HG02610 (cell line): ENCODE results near the gene RNF111.
A peak's percentile ranks its signal among the peaks of the same experiment; 100 is the strongest.
"Not testable (repeated sequence)": the region's sequence is repeated elsewhere in the genome, so short reads cannot be mapped to it uniquely, and the experiment has no call there.

Source experiments
- ATAC-seq: cut with Tn5 transposase; IDR thresholded peaks from one replicate; pipeline ENCODE4 v1.9.1; 2021; ENCODE audit warnings: mild to moderate bottlenecking, moderate library complexity; ENCODE audit not compliant: unreplicated experiment

Gene RNF111

GRCh38 chr15:58999694-59000093 is 12.2 kb downstream of the RNF111 start:
- no peak for ATAC-seq

- ATAC-seq: not testable (repeated sequence)
Measured at GRCh38 chr15:59000251-59000650, 12.8 kb downstream of the RNF111 start.

- ATAC-seq: no peak
Measured at GRCh38 chr15:59001946-59002345, 14.5 kb downstream of the RNF111 start.

DNA sequence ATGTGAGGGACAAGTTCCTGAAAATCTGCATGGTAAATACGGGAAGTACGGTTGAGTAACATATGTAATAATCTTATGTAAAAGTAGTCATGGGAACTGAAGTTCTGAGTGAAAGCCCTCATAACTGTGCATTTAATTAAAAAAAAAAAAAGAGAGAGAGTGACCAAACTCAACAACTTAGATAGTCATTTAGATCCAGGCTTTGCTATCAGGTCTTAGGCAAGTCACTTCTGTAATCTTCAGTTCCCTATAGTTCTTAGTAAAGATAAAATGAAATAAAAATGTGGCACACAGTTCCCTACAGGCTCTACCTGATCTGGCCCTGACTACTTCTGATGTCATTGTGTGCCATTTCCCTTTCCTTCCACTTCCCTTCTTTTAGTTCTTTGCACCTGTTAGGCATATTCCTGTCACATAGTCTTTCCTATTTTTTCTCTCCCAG is 15.0 kb downstream of the RNF111 start:
- ATAC-seq: peak; percentile 82

GRCh38 chr15:59005579-59005978 is 18.1 kb downstream of the RNF111 start:
- ATAC-seq: no peak

GRCh38 chr15:59008086-59008485 is 20.6 kb downstream of the RNF111 start:
- no peak for ATAC-seq

GRCh38 chr15:59011262-59011952 is 23.9 kb downstream of the RNF111 start:
- ATAC-seq: no peak

- ATAC-seq: no peak
Measured at GRCh38 chr15:59013246-59013873, 25.9 kb downstream of the RNF111 start.

DNA sequence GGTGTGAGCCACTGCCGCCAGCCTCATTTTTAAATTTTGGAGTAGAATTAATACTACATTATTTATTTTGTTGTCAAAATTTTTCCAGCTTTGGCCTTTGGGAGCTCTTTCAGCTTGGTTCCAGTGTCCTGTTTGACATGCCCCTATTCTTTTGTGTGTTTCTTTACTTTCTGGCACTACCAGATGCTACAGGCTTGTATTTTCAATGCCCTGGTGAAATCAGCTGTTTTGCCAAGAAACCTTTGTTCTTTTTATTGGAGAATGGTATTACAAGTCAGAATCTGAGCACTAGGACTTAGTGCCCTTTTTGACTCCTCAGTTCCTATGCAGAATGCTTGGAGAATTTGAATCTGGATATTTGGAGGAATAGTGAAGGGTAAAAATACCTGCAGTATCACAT is 26.6 kb downstream of the RNF111 start:
- ATAC-seq: no peak

- ATAC-seq: no peak
Measured at GRCh38 chr15:59017449-59017848, 30.0 kb downstream of the RNF111 start.

DNA sequence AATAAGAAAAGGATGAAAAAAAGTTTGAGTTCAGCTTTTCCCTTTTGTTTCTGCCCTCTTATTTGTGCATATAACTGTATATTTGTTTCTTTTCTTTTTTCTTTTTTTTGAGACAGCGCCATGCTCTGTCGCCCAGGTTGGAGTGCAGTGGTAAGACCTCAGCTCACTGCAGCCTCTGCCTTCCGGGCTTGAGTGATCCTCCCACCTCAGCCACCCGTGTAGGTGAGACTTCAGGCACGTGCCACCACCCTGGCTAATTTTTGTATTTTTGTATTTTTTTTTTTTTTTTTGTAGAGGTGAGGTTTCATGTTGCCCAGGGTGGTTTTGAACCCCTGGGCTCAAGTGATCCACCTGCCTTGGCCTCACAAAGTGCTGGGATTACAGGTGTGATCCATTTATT is 31.4 kb downstream of the RNF111 start:
- ATAC-seq: no peak

- no peak for ATAC-seq
Measured at GRCh38 chr15:59020322-59020721, 32.9 kb downstream of the RNF111 start.

- no peak for ATAC-seq
Measured at GRCh38 chr15:59022188-59022587, 34.7 kb downstream of the RNF111 start.

DNA sequence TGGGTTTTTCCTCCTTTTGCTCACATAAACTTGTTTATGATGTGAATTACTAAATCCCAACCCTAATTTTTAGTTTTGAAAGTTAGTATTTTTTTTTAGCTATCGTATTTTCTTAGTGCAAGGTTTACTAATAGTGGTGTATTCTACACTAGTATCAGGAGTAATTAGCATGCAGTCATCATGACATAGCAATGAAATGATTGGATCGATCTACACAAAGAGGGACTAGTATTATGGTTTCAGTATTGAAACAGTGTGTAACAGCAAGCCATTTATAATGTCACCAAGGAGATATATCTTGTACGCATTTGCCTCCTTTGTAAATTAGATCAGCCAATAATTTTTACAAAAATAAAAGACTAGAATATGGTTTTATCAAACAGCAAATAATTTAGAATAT is 38.7 kb downstream of the RNF111 start:
- no peak for ATAC-seq

DNA sequence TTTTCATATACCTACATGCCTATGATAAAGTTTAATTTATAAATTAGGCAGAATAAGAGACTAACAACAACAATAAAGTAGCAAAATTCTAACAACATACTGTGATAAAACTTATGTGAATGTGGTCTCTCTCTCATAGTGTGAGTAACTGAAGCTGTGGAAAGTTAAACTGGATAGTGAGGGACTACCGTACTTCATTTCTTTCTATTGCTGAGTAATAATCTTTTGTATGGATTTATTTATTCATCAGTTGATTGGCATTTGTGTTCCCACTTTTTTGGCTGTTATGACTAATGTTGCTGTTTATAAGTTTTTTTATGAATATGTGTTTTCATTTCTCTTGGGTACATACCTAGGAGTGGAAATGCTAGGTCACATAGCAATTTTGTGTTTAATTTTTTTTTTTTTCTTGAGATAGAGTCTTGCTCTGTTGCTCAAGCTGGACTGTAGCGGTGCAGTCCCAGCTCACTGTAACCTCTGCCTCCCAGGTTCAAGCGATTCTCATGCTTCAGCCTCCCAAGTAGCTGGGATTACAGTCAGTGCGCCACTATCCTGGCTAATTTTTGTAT is 41.0 kb downstream of the RNF111 start:
- no peak for ATAC-seq

DNA sequence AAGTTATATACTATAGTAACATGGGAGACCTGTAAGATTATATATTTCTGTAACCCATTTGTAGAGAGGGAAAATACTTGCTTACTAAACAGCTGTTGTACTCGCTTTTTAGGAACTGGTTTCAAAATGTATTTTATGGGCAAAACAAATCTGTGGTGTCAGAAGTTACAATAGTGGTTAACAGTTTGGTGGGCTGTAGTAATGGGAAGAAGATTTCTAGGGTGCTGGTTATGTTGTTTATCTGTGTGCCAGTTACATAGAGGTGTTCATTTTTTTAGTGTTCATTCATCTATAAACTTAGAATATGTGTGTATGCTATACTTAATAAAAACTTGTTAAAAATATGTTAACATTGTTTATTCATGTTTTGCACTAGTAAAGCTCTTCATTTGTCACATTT is 42.1 kb downstream of the RNF111 start:
- no peak for ATAC-seq

DNA sequence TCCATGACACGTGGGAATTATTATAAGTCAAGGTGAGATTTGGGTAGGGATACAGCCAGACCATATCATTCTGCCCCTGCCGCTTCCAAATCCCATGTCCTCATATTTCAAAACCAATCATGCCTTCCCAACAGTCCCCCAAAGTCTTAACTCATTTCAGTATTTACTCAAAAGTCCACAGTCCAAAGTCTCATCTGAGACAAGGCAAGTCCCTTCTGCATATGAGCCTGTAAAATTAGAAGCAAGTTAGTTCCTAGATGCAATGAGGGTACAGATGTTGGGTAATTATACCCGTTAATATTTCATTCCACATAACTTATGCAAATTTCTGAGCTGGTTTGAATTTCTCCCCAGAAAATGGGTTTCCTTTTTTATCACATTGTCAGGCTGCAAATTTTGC is 47.7 kb downstream of the RNF111 start:
- no peak for ATAC-seq

DNA sequence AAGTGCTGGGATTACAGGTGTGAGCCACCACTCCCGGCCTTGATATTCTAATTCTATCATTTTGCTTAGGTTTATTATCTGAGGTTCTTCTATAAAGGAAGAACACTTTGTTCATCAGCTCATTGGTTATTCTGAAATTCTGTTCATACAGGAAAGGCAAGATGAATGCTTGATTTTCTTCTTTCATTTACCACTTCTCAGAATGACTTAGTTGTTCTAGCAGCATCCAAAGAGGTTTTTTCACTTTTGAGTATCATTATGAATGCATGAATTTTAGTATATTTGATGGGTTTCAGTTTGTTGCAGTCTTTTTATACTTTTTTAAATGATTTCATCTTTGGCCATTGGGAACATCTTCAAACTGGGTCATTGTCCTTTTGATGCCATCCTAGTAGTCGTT is 51.8 kb downstream of the RNF111 start:
- ATAC-seq: no peak

GRCh38 chr15:59042041-59042440 is 54.6 kb downstream of the RNF111 start:
- no peak for ATAC-seq

GRCh38 chr15:59048897-59049296 is 61.4 kb downstream of the RNF111 start:
- ATAC-seq: no peak

- ATAC-seq: no peak
Measured at GRCh38 chr15:59051873-59052861, 64.7 kb downstream of the RNF111 start.
